ENCODE measurements around the gene SVIP. TPM values are rescaled to one million over a fixed set of nuclear protein-coding genes. Genes with fewer than 3 reads are reported as not detected.
A peak's percentile ranks its signal among the peaks of the same experiment; 100 is the strongest.

Gene SVIP
- total RNA-seq, 1 experiment from 2014 or later, result 27.9 TPM

DNA sequence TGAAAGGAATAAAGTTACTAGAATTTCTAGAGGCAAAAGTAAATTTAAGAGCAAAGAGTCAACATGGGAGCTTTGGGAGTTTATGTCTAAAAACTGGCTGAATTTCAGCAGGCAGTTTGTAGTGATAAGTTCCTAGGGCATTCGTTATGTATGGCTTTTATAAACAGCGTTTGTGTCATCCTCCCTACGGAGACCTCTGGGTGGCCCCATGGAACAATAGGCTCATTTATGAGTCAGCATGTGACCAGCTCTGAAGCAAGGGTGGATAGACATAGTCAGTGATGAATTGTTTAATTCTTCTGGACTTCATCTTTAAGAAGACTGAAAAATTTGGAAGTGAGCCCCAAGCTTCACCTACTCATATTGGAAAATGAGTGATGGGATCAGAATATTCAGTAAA, 37.1 kb downstream of the SVIP start:
- peak; percentile 79 for DNase-seq (ENCODE audit: low spot score)

DNA sequence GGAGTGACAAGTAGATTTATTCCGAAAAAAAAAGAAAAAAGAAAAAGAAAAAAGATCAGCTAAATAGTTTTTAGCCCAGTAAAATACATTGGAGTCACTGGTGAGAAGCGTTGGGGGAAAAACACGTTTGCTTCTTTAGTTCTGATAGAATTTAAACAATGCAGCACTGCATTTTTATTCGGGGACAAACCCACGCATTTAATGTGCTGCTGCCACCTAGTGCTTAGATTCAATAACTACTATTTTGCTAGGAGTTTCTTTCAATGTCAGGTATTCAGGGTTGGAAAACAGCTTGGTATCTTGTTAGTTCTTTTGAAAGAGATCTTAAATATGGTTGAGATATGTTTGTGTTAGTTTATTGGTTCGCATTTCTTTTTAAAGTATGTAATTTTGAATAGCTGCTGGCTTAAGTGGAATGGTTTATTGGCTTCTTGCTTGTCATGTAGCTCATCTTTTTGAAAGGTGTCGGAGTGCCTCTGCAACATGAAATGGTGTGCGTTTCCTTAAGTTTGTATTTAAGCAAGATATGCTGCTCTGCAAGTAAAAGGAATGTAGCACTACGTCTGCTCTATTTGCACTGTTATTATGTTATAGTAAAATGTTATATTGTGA, 41.9 kb downstream of the SVIP start:
- DNase-seq (ENCODE audit: low spot score), result peak; percentile 61

DNA sequence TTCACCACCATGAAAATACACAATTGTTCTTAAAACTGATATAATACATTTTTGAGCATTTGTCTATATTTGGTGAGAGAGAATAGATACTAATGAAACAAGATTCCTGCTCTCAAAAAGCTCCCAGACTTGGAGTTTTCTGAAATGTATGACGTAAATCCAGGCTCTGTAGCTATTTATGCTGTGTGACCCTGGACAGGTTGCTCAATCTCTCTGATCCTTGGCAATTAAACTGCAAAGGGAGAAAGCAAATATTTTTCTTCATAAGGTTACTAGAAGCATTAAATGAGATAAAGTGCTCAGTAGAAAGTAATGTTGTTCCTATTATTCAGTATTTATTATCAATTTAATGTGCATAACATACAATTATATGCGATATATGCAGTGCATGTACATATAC, 42.5 kb downstream of the SVIP start:
- DNase-seq (ENCODE audit: low spot score), result no peak

DNA sequence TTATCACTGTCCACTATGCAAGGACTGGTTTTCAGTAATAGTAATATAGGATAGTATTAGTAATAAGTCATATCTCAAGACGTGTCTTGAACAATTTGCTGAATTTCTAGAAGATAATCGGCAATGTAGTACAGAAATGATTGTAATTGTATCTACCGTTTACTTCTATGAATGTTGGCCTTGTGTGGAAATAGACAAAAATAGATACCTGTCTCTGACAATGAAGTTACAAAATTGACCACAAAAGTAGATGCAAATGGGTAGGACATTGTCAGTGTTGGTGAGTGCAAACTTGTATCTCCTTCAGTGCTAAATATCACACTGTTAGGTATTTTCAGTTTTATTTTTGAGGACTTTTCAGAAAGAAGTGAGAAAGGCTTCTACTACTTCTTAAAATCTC, 43.1 kb downstream of the SVIP start:
- DNase-seq (ENCODE audit: low spot score), result no peak

DNA sequence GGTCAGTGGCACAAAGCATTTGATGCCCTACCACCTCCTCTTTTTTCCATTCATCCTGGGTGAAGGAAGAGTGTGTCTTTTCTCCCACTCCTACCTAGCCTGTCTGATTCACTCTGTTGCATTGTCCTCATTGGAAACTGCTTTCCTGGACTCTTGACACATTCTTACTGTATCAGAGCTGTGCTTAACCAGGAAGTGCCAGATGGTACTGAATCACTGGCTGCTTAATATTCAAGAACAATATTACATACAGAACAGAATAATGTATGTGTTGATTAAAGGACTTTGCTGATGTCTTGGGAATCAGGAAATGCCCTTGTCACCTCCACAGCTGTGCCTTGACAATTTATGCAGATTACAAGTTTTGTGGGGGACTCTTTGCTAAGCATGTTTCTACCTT, 44.4 kb downstream of the SVIP start:
- DNase-seq (ENCODE audit: low spot score), result no peak

DNA sequence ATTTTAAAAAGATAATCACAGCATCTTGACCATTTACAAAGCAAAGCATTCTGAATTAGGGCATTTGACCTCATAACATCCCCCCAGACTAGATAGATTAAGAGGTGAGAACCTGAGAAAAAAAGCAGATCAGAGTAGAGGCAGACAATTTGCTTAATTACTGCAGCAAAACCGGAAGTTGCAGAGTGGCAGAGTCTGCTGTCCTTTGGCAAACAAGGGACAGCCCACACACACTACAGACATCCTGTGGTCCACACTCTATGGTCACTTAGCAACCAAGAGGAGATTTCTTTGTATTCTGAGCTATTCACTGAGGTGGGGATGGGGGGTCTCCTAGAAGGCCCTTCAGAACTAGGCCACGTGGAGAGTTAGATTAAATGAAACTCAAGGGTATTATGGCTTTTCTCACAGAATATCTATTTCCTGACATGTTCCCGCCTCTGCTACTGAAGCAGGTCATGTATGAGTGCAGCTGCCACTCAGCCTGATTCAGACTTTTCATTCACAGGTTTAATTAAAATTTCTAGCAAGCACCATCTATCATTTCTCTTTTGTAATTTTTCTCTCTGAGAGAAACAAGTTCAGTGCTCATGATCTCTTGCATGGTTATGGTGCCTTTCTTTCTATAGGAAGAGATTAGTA, 48.5 kb downstream of the SVIP start:
- DNase-seq (ENCODE audit: low spot score), result no peak

DNA sequence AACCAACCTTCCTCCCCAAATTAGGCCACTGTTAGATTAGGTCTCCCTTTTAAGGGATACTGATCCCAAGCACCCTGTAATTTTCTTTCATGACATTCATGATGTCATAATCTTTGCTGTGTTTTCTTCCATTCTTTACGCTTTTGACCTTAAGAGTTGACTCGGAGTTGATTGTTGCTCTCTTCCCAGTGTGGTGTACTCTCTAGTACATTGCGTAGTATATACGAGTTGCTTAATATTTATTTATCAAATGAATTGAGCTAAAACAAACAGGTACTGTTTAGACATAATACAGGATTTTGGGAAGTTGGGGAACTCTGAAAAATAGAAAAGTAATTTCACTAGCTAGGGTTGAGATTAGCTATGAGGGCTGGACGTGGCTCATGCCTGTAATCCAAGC, 49.8 kb downstream of the SVIP start:
- no peak for DNase-seq (ENCODE audit: low spot score)

DNA sequence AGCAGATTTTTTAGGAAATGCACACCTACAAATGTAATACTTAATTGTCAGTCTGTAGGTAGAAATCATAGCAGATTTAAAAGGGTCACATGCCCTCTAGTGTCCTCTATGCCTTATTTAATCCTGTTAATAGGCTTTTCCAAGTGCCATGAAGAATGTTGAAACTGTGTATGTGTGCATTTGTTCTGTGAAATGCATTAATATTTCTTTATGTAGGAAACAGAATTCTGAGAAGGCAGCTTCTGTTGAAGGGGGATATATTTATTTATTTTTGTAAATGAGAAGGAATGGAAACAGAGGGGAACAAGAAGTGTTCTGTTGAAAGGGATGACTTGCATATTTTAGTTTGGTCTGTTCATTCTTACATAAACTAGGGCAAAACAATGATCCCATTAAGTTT, 51.0 kb downstream of the SVIP start:
- peak; percentile 19 for DNase-seq (ENCODE audit: low spot score)

DNA sequence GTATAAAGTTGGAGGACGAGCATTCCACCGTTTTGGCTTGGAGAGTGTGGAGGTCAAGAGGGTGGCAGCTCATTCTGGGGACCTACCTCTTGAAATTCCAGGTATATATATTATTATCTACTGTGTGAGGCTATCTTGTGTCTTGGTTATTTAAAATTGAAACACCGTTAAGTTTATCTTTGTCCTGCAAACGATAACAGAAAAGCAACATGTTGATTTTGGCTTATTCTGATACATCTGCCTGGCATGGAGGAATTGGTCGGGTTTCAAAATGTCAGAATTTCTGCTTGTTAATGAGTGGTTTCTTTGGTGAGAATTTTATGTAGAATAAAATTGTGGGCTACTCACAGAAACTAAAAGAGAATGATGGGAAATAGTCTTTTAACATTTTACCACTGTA, 54.4 kb downstream of the SVIP start:
- DNase-seq (ENCODE audit: low spot score), result no peak

DNA sequence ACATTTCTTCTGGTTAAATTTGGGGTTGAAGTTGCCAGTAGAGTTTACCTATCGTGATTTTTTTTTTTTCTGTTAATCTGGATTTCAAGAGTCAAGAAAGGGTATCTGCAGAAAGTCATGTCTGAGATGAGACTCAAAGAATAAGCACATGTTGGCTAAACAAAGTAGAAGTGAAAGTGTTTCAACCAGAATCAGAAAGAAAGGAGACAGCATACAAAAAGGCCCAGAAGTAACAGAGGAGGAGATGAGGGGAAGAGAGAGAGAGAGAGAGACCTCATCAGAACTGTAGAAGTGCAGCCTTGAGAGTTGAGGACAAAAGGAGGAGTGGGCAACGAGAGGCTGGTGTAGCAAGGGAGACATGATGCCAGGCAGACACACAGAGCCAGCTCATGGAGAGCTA, 54.9 kb downstream of the SVIP start:
- no peak for DNase-seq (ENCODE audit: low spot score)

DNA sequence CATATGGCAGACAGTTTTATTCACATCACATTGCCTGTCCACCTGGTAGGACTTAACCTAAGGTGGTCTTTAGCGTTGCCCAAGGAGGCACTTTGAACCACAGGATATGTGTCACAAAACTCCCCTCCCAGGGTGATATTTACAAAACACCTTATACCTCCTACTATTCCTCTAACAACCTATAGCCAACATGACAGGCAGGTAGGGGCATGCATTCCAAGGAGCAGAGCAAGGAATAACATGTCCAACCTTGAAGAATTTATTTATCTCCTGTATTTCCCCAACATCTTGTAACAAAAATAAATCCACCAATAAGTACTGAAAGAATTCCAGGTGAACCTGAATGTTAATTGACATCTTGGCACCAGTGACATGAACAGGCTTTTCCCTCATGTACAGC, 60.5 kb downstream of the SVIP start:
- no peak for DNase-seq (ENCODE audit: low spot score)

Other genes with a start within 250 kb of the SVIP start
- gene FANCF, start 204.0 kb downstream of the SVIP start, total RNA-seq (2014; rRNA removed; shearing (Covaris generic)), result 33.1 and 37.7 TPM in 2 replicates
- gene GAS2, start 163.2 kb downstream of the SVIP start, total RNA-seq (2014; rRNA removed; shearing (Covaris generic)), result 4.4 and 7.6 TPM in 2 replicates
- not detected in 2 replicates for gene CCDC179, start 30.7 kb upstream of the SVIP start, total RNA-seq (2014; rRNA removed; shearing (Covaris generic))

Measured in H4 (cell line).